ENCODE data around the gene GALNTL6. TPM values are rescaled to one million over a fixed set of nuclear protein-coding genes. Genes with fewer than 3 reads are reported as not detected.

The GALNTL6 gene
- not detected for total RNA-seq (2021; ENCODE audit: unreplicated experiment)
- not detected in 2 replicates for polyA plus RNA-seq (2012)
- Bru-seq, nascent RNA: percentile 0 among the genes with signal in this experiment
- BruChase-seq, experiment 1, labeled RNA remaining after a 6-hour chase: percentile 0 among the genes with signal in this experiment
- percentile 0 among the genes with signal in this experiment for BruChase-seq, experiment 2, labeled RNA remaining after a 2-hour chase
- long read RNA-seq: 0 reads

- no peak within 1 kb of the TSS for H3K27ac ChIP-seq (ENCODE audit: low read depth, low read length)
- RAD21 ChIA-PET (ENCODE audit: low non-redundant PET in 1 of 2, low total read pairs in 2 of 2, uncharacterized antibody in 2 of 2, unreplicated experiment in 2 of 2): no interaction called here
- no peaks in the 10 kb centered on the region for H3K36me3 ChIP-seq (ENCODE audit: control insufficient read depth in 1 of 2, insufficient read depth in 2 of 2, low read length in 2 of 2)
- intact Hi-C loops (cut with micrococcal nuclease): no loop called here
- H3K4me3 ChIP-seq (replicated peaks in 1 of 2; ENCODE audit: low read depth in 1 of 2, low read length in 2 of 2): no peak within 1 kb of the TSS
- ATAC-seq (no peak), DNase-seq (ENCODE audit: low read depth, low spot score) (no peak)
- H3K79me2 ChIP-seq (ENCODE audit: insufficient read depth, low read length): no peaks in the 10 kb centered on the region
- no TSS peak for BruUV-seq (replicated peaks)
- H3K4me2 ChIP-seq (ENCODE audit: low read length): no peak within 1 kb of the TSS
- H2AFZ ChIP-seq (ENCODE audit: low read depth, low read length, poor library complexity, severe bottlenecking): no peak within 1 kb of the TSS
- H3K9me2 ChIP-seq (ENCODE audit: insufficient read depth): no peaks in the 10 kb centered on the region; the same call in 1 of the 2 replicates
- no peaks in the 10 kb centered on the region for H3K9me3 ChIP-seq (ENCODE audit: control insufficient read depth in 1 of 2, insufficient read depth in 1 of 2, low read depth in 1 of 2, low read length in 2 of 2)
- TF ChIP-seq EZH2phosphoT487 (IDR thresholded peaks at IDR 0.05; ENCODE audit: borderline replicate concordance): no peak
- TF ChIP-seq FOSL1 (IDR thresholded peaks at IDR 0.05; ENCODE audit: low read depth): no peak
- TF ChIP-seq, protein P1, sequence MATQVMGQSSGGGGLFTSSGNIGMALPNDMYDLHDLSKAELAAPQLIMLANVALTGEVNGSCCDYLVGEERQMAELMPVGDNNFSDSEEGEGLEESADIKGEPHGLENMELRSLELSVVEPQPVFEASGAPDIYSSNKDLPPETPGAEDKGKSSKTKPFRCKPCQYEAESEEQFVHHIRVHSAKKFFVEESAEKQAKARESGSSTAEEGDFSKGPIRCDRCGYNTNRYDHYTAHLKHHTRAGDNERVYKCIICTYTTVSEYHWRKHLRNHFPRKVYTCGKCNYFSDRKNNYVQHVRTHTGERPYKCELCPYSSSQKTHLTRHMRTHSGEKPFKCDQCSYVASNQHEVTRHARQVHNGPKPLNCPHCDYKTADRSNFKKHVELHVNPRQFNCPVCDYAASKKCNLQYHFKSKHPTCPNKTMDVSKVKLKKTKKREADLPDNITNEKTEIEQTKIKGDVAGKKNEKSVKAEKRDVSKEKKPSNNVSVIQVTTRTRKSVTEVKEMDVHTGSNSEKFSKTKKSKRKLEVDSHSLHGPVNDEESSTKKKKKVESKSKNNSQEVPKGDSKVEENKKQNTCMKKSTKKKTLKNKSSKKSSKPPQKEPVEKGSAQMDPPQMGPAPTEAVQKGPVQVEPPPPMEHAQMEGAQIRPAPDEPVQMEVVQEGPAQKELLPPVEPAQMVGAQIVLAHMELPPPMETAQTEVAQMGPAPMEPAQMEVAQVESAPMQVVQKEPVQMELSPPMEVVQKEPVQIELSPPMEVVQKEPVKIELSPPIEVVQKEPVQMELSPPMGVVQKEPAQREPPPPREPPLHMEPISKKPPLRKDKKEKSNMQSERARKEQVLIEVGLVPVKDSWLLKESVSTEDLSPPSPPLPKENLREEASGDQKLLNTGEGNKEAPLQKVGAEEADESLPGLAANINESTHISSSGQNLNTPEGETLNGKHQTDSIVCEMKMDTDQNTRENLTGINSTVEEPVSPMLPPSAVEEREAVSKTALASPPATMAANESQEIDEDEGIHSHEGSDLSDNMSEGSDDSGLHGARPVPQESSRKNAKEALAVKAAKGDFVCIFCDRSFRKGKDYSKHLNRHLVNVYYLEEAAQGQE (IDR thresholded peaks at IDR 0.05; ENCODE audit: low read depth): no peak
- no peak for TF ChIP-seq MAX (IDR thresholded peaks at IDR 0.05)
- TF ChIP-seq, protein P2, sequence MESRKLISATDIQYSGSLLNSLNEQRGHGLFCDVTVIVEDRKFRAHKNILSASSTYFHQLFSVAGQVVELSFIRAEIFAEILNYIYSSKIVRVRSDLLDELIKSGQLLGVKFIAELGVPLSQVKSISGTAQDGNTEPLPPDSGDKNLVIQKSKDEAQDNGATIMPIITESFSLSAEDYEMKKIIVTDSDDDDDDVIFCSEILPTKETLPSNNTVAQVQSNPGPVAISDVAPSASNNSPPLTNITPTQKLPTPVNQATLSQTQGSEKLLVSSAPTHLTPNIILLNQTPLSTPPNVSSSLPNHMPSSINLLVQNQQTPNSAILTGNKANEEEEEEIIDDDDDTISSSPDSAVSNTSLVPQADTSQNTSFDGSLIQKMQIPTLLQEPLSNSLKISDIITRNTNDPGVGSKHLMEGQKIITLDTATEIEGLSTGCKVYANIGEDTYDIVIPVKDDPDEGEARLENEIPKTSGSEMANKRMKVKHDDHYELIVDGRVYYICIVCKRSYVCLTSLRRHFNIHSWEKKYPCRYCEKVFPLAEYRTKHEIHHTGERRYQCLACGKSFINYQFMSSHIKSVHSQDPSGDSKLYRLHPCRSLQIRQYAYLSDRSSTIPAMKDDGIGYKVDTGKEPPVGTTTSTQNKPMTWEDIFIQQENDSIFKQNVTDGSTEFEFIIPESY (IDR thresholded peaks at IDR 0.05; ENCODE audit: extremely low read depth, insufficient replicate concordance, low read length): no peak
- POLR2A ChIA-PET: no interaction called here
- no peaks in the 10 kb centered on the region for H3K4me1 ChIP-seq (ENCODE audit: control insufficient read depth in 1 of 2, insufficient read depth in 2 of 2, low read length in 2 of 2)
- CTCF ChIA-PET: no interaction called here
- no peaks in the 10 kb centered on the region for H3K27me3 ChIP-seq (ENCODE audit: insufficient read depth, low read length)
- H3K9ac ChIP-seq (ENCODE audit: low read length): no peak within 1 kb of the TSS
- no peaks in the 10 kb centered on the region; the same call in 1 of the 2 replicates for H4K20me1 ChIP-seq (ENCODE audit: insufficient read depth)
These were observed at the start of gene GALNTL6 for GRCh38 chr4:171812665-171813525. GALNTL6 (plus strand) TSS chr4:171813404.
